Hematopoietic multipotent progenitor cell treated with erythropoietin and hydrocortisone succinate and interleukin-3 and kit ligand, for 15 days (in vitro differentiated cells): ENCODE data around the gene TP73.

ENCODE experiments used
- DNase-seq: peaks from one replicate; pipeline ENCODE4 v3.0.0-alpha.2; 2015; ENCODE audit warnings: low spot score

TP73 gene

GRCh38 chr1:3708791-3709190 is 56.5 kb downstream of the TP73 start:
- DNase-seq, result no peak

GRCh38 chr1:3710251-3710650 is 57.9 kb downstream of the TP73 start:
- no peak for DNase-seq

GRCh38 chr1:3711381-3711779 is 59.1 kb downstream of the TP73 start:
- DNase-seq, result no peak

- DNase-seq, result no peak
Observed at GRCh38 chr1:3711780-3712451, 59.6 kb downstream of the TP73 start.

GRCh38 chr1:3712573-3713535 is 60.5 kb downstream of the TP73 start:
- no peak for DNase-seq

GRCh38 chr1:3713840-3714239 is 61.5 kb downstream of the TP73 start:
- no peak for DNase-seq

- DNase-seq, result no peak
Observed at GRCh38 chr1:3714284-3714741, 62.0 kb downstream of the TP73 start.

GRCh38 chr1:3714814-3715213 is 62.5 kb downstream of the TP73 start:
- DNase-seq, result no peak

- DNase-seq, result no peak
Observed at GRCh38 chr1:3716351-3716750, 64.0 kb downstream of the TP73 start.

- no peak for DNase-seq
Observed at GRCh38 chr1:3717041-3717714, 64.9 kb downstream of the TP73 start.

GRCh38 chr1:3717715-3718601 is 65.6 kb downstream of the TP73 start:
- no peak for DNase-seq

GRCh38 chr1:3718764-3719163 is 66.4 kb downstream of the TP73 start:
- DNase-seq, result no peak

- DNase-seq, result no peak
Observed at GRCh38 chr1:3721955-3722465, 69.7 kb downstream of the TP73 start.

GRCh38 chr1:3722846-3723245 is 70.5 kb downstream of the TP73 start:
- no peak for DNase-seq

- DNase-seq, result peak; percentile 79
Observed at GRCh38 chr1:3724416-3725030, 72.2 kb downstream of the TP73 start.

GRCh38 chr1:3725366-3725765 is 73.0 kb downstream of the TP73 start:
- no peak for DNase-seq

GRCh38 chr1:3727042-3727824 is 74.9 kb downstream of the TP73 start:
- DNase-seq, result peak; percentile 11

GRCh38 chr1:3727825-3728776 is 75.8 kb downstream of the TP73 start:
- no peak for DNase-seq
